Non-pigmented ciliary epithelial cell (primary cell): ENCODE results near the gene AOPEP.
"Not testable (repeated sequence)": the region's sequence is repeated elsewhere in the genome, so short reads cannot be mapped to it uniquely, and the experiment has no call there.

Source experiments
- DNase-seq: peaks from one replicate; pipeline ENCODE4 v3.0.0-alpha.2; 2010; ENCODE audit warnings: low read depth

Gene AOPEP

GRCh38 chr9:94934816-94935328, 208.4 kb downstream of the AOPEP start:
- DNase-seq = no peak

GRCh38 chr9:94935396-94935795, 208.9 kb downstream of the AOPEP start:
- no peak for DNase-seq

- no peak for DNase-seq
Measured at GRCh38 chr9:94936419-94936818, 209.9 kb downstream of the AOPEP start.

- DNase-seq = peak; percentile 78
Measured at GRCh38 chr9:94937214-94937903, 210.9 kb downstream of the AOPEP start.

GRCh38 chr9:94938384-94938783, 211.9 kb downstream of the AOPEP start:
- no peak for DNase-seq

GRCh38 chr9:94940296-94940695, 213.8 kb downstream of the AOPEP start:
- DNase-seq = not testable (repeated sequence)

GRCh38 chr9:94941211-94941875, 214.8 kb downstream of the AOPEP start:
- no peak for DNase-seq

- no peak for DNase-seq
Measured at GRCh38 chr9:94944626-94945025, 218.1 kb downstream of the AOPEP start.

- peak; percentile 87 for DNase-seq
Measured at GRCh38 chr9:94945197-94946144, 219.0 kb downstream of the AOPEP start.

- DNase-seq = no peak
Measured at GRCh38 chr9:94946256-94946655, 219.8 kb downstream of the AOPEP start.

- DNase-seq = no peak
Measured at GRCh38 chr9:94948567-94949235, 222.2 kb downstream of the AOPEP start.

- no peak for DNase-seq
Measured at GRCh38 chr9:94949370-94949769, 222.9 kb downstream of the AOPEP start.

GRCh38 chr9:94950040-94950578, 223.6 kb downstream of the AOPEP start:
- DNase-seq = no peak

GRCh38 chr9:94950579-94951323, 224.3 kb downstream of the AOPEP start:
- DNase-seq = no peak

GRCh38 chr9:94951324-94952135, 225.0 kb downstream of the AOPEP start:
- DNase-seq = no peak

- DNase-seq = no peak
Measured at GRCh38 chr9:94952565-94953373, 226.3 kb downstream of the AOPEP start.

GRCh38 chr9:94956731-94957130, 230.2 kb downstream of the AOPEP start:
- DNase-seq = no peak

- no peak for DNase-seq
Measured at GRCh38 chr9:94960964-94961363, 234.5 kb downstream of the AOPEP start.

- DNase-seq = no peak
Measured at GRCh38 chr9:94961870-94962269, 235.4 kb downstream of the AOPEP start.
